SK-N-SH (cell line): ENCODE measurements around the gene CYP26B1.

Experiments used
- CHD2 ChIP-seq: fragments of 150-350 bp; IDR thresholded peaks from 2 replicates; pipeline ENCODE4 v1.6.1; 2018; ENCODE audit warnings: low read length; ENCODE audit not compliant: partially characterized antibody
- CTCF ChIP-seq: fragments of 200-600 bp; sonication (generic); IDR thresholded peaks from 2 replicates; pipeline ENCODE4 v1.6.1; 2017; ENCODE audit warnings: antibody characterized with exemption, mild to moderate bottlenecking, moderate library complexity
- EP300 ChIP-seq, 2 experiments: IDR thresholded peaks; 2 replicates each; pipeline versions ENCODE4 v1.4.0 to v1.6.1; 2012; ENCODE audit warnings: borderline replicate concordance in 1 of 2, low read depth in 1 of 2, low read length in 1 of 2
- FOXM1 ChIP-seq: IDR thresholded peaks from 2 replicates; pipeline ENCODE4 v1.4.0; 2012; ENCODE audit warnings: low read depth, mild to moderate bottlenecking
- PBX3 ChIP-seq: IDR thresholded peaks from 2 replicates; pipeline ENCODE4; 2012
- RCOR1 ChIP-seq: fragments of 150-350 bp; IDR thresholded peaks from 2 replicates; pipeline ENCODE4 v1.6.1; 2017; ENCODE audit warnings: antibody characterized with exemption, low read length
- REST ChIP-seq: IDR thresholded peaks from 2 replicates; pipeline ENCODE4 v1.6.1; 2012; ENCODE audit warnings: mild to moderate bottlenecking, low read depth, low read length, moderate library complexity
- RFX5 ChIP-seq: IDR thresholded peaks from 2 replicates; pipeline ENCODE4 v1.6.1; 2012; ENCODE audit warnings: mild to moderate bottlenecking, improper control_type of control experiment, low read length
- SIN3A ChIP-seq: IDR thresholded peaks from 2 replicates; pipeline ENCODE4 v1.6.1; 2012; ENCODE audit warnings: low read depth, mild to moderate bottlenecking, low read length, moderate library complexity, borderline replicate concordance
- TCF12 ChIP-seq: IDR thresholded peaks from 2 replicates; pipeline ENCODE4 v1.4.0; 2012

GRCh38 chr2:72081451-72081850 lies 66.2 kb downstream of the CYP26B1 start:
- no peak for TF ChIP-seq CTCF
- TF ChIP-seq RCOR1 = no peak
- no peak for TF ChIP-seq TCF12
- no peak for TF ChIP-seq EP300 (IDR thresholded peaks at IDR 0.05; ENCODE audit: borderline replicate concordance in 1 of 2, low read depth in 1 of 2, low read length in 1 of 2)
- no peak for TF ChIP-seq REST
- TF ChIP-seq FOXM1 = no peak
- no peak for TF ChIP-seq SIN3A
- no peak for TF ChIP-seq PBX3
- TF ChIP-seq CHD2 = no peak
- no peak for TF ChIP-seq RFX5
